ENCODE results near the gene LAGE3.

The LAGE3 gene

DNA sequence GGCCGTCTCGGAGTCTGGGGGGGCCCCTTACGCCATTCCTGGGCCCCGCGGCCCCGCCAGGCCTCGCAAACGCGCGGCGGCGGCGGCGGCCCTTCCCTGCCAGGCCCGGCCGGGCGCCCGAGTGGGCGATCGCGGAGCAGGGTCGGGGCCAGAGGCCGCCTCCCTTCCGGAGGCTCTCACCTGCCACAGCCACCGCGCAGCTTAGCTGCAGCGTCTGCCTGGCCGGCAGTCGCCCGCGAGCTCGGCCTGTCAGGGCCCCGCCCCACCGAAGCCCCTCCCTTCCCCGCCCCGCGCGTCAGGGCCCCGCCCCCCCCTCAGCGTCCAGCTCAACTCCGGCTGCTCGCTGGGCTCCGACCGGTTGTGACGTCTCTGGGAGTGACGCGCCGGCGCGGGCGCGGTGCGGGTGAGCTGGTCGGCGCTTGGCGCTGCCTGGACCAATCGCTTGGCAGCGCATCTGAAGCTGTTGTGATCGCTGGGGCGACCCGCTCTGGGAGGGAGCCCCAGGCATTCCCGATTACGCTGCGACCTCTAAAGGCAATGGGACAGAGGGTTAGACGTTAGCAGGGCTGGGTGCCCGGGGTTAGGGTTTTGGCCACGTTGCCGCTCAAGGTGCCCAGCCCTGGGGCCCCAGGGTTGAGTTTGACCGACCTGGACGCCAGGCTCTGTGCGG is 11.5 kb upstream of the LAGE3 start, which contains the start of gene SLC10A3 (continued):
- TF ChIP-seq CTCF (tag by site-specific recombination; IDR thresholded peaks at IDR 0.05) (peak; percentile 69; the same call in 1 of the 2 replicates), ZBTB8A (tag by site-specific recombination; IDR thresholded peaks at IDR 0.05) (peak; percentile 57), MEIS1 (CRISPR knock-in tag; IDR thresholded peaks at IDR 0.05; ENCODE audit: borderline replicate concordance) (no peak), ZNF677 (tag by site-specific recombination; IDR thresholded peaks at IDR 0.05) (peak; percentile 47; the same call in 1 of the 2 replicates), RBAK (tag by site-specific recombination; IDR thresholded peaks at IDR 0.05) (no peak), ZSCAN30 (tag by site-specific recombination; IDR thresholded peaks at IDR 0.05) (peak; percentile 70), ZNF426 (tag by site-specific recombination; IDR thresholded peaks at IDR 0.05) (no peak), ZXDB (tag by site-specific recombination; IDR thresholded peaks at IDR 0.05) (0 out of 2 replicates have a peak, but pooled peaks have one; percentile 34), ZBTB20 (tag by site-specific recombination; IDR thresholded peaks at IDR 0.05) (peak; percentile 94), BCL11B (tag by site-specific recombination; IDR thresholded peaks at IDR 0.05; ENCODE audit: low read depth) (peak; percentile 16; the same call in 1 of the 2 replicates), ZNF473 (tag by site-specific recombination; IDR thresholded peaks at IDR 0.05) (no peak), PRDM6 (tag by site-specific recombination; IDR thresholded peaks at IDR 0.05) (no peak), ZNF660 (tag by site-specific recombination; IDR thresholded peaks at IDR 0.05) (peak; percentile 56; the same call in 1 of the 2 replicates), GLI2 (tag by site-specific recombination; IDR thresholded peaks at IDR 0.05; ENCODE audit: borderline replicate concordance, low read depth) (no peak), ELK4 (IDR thresholded peaks at IDR 0.05; ENCODE audit: borderline replicate concordance, low read depth, low read length) (no peak), ZNF664 (tag by site-specific recombination; IDR thresholded peaks at IDR 0.05) (no peak), HOXC10 (CRISPR knock-in tag; IDR thresholded peaks at IDR 0.05) (0 out of 2 replicates have a peak, but pooled peaks have one; percentile 22), ZBTB21 (tag by site-specific recombination; IDR thresholded peaks at IDR 0.05) (peak; percentile 39), KLF10 (tag by site-specific recombination; IDR thresholded peaks at IDR 0.05) (peak; percentile 70; the same call in 1 of the 2 replicates), SP7 (tag by site-specific recombination; IDR thresholded peaks at IDR 0.05) (peak; percentile 59), KLF8 (tag by site-specific recombination; IDR thresholded peaks at IDR 0.05) (no peak), ZEB2 (tag by site-specific recombination; IDR thresholded peaks at IDR 0.05) (peak; percentile 63), ZNF121 (tag by site-specific recombination; IDR thresholded peaks at IDR 0.05) (no peak)
- TF ChIP-seq, protein P1, sequence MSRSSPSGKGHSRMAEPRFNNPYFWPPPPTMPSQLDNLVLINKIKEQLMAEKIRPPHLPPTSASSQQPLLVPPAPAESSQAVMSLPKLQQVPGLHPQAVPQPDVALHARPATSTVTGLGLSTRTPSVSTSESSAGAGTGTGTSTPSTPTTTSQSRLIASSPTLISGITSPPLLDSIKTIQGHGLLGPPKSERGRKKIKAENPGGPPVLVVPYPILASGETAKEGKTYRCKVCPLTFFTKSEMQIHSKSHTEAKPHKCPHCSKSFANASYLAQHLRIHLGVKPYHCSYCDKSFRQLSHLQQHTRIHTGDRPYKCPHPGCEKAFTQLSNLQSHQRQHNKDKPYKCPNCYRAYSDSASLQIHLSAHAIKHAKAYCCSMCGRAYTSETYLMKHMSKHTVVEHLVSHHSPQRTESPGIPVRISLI (tag by site-specific recombination; IDR thresholded peaks at IDR 0.05), result no peak
- TF ChIP-seq, protein P2, sequence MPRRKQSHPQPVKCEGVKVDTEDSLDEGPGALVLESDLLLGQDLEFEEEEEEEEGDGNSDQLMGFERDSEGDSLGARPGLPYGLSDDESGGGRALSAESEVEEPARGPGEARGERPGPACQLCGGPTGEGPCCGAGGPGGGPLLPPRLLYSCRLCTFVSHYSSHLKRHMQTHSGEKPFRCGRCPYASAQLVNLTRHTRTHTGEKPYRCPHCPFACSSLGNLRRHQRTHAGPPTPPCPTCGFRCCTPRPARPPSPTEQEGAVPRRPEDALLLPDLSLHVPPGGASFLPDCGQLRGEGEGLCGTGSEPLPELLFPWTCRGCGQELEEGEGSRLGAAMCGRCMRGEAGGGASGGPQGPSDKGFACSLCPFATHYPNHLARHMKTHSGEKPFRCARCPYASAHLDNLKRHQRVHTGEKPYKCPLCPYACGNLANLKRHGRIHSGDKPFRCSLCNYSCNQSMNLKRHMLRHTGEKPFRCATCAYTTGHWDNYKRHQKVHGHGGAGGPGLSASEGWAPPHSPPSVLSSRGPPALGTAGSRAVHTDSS (tag by site-specific recombination; IDR thresholded peaks at IDR 0.05), result no peak
- TF ChIP-seq, protein P3, sequence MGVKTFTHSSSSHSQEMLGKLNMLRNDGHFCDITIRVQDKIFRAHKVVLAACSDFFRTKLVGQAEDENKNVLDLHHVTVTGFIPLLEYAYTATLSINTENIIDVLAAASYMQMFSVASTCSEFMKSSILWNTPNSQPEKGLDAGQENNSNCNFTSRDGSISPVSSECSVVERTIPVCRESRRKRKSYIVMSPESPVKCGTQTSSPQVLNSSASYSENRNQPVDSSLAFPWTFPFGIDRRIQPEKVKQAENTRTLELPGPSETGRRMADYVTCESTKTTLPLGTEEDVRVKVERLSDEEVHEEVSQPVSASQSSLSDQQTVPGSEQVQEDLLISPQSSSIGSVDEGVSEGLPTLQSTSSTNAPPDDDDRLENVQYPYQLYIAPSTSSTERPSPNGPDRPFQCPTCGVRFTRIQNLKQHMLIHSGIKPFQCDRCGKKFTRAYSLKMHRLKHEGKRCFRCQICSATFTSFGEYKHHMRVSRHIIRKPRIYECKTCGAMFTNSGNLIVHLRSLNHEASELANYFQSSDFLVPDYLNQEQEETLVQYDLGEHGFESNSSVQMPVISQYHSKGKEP (tag by site-specific recombination; IDR thresholded peaks at IDR 0.05), result 0 out of 2 replicates have a peak, but pooled peaks have one; percentile 58
- TF ChIP-seq, protein P4, sequence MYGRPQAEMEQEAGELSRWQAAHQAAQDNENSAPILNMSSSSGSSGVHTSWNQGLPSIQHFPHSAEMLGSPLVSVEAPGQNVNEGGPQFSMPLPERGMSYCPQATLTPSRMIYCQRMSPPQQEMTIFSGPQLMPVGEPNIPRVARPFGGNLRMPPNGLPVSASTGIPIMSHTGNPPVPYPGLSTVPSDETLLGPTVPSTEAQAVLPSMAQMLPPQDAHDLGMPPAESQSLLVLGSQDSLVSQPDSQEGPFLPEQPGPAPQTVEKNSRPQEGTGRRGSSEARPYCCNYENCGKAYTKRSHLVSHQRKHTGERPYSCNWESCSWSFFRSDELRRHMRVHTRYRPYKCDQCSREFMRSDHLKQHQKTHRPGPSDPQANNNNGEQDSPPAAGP (tag by site-specific recombination; IDR thresholded peaks at IDR 0.05), result no peak
- TF ChIP-seq, protein P5, sequence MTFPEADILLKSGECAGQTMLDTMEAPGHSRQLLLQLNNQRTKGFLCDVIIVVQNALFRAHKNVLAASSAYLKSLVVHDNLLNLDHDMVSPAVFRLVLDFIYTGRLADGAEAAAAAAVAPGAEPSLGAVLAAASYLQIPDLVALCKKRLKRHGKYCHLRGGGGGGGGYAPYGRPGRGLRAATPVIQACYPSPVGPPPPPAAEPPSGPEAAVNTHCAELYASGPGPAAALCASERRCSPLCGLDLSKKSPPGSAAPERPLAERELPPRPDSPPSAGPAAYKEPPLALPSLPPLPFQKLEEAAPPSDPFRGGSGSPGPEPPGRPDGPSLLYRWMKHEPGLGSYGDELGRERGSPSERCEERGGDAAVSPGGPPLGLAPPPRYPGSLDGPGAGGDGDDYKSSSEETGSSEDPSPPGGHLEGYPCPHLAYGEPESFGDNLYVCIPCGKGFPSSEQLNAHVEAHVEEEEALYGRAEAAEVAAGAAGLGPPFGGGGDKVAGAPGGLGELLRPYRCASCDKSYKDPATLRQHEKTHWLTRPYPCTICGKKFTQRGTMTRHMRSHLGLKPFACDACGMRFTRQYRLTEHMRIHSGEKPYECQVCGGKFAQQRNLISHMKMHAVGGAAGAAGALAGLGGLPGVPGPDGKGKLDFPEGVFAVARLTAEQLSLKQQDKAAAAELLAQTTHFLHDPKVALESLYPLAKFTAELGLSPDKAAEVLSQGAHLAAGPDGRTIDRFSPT (tag by site-specific recombination; IDR thresholded peaks at IDR 0.05), result peak; percentile 79

Data from HEK293 (cell line).